HEK293T (cell line): ENCODE measurements around the gene HCK.

ENCODE experiments used
- CTCF ChIA-PET: fragments of 350-600 bp; formaldehyde crosslinking; extraction: SDS; loops from one replicate; lab custom pipeline; 2021; ENCODE audit warnings: antibody characterized with exemption, inconsistent platforms; lab: Yijun Ruan, JAX
- POLR2A ChIA-PET: fragments of 350-600 bp; formaldehyde crosslinking; extraction: SDS; loops from one replicate; lab custom pipeline; 2020; ENCODE audit warnings: antibody characterized with exemption, inconsistent platforms; lab: Yijun Ruan, JAX
- DNase-seq: peaks from one replicate; pipeline ENCODE4 v3.0.0; 2012; ENCODE audit warnings: mixed read lengths; ENCODE audit errors: extremely low spot score
- ARNT ChIP-seq: fragments of 450-650 bp; IDR thresholded peaks from 2 replicates; pipeline ENCODE4 v1.6.1; 2017; ENCODE audit warnings: mild to moderate bottlenecking
- BHLHE40 ChIP-seq: fragments of 450-650 bp; IDR thresholded peaks from 2 replicates; pipeline ENCODE4 v1.6.1; 2016; ENCODE audit warnings: mild to moderate bottlenecking, moderate library complexity, borderline replicate concordance
- CTBP1 ChIP-seq: fragments of 450-650 bp; IDR thresholded peaks from 2 replicates; pipeline ENCODE4 v1.6.1; 2016; ENCODE audit warnings: borderline replicate concordance
- ELF4 ChIP-seq: fragments of 450-650 bp; IDR thresholded peaks from 2 replicates; pipeline ENCODE4 v1.6.1; 2017; ENCODE audit warnings: antibody characterized with exemption
- FOXA1 ChIP-seq: fragments of 450-650 bp; IDR thresholded peaks from 2 replicates; pipeline ENCODE4 v1.6.1; 2016; ENCODE audit warnings: mild to moderate bottlenecking
- FOXK2 ChIP-seq: fragments of 450-650 bp; IDR thresholded peaks from 2 replicates; pipeline ENCODE4 v1.6.1; 2016; ENCODE audit warnings: mild to moderate bottlenecking
- FOXM1 ChIP-seq: fragments of 450-650 bp; IDR thresholded peaks from 2 replicates; pipeline ENCODE4 v1.6.1; 2017; ENCODE audit warnings: mild to moderate bottlenecking, borderline replicate concordance
- HDGF ChIP-seq: fragments of 450-650 bp; IDR thresholded peaks from 2 replicates; pipeline ENCODE4 v1.6.1; 2017; ENCODE audit warnings: antibody characterized with exemption, borderline replicate concordance
- L3MBTL2 ChIP-seq: fragments of 450-650 bp; conservative IDR thresholded peaks from 2 replicates; pipeline ENCODE4 v1.6.1; 2016; ENCODE audit warnings: mild to moderate bottlenecking
- LEF1 ChIP-seq: fragments of 450-650 bp; IDR thresholded peaks from 2 replicates; pipeline ENCODE4 v1.6.1; 2017; ENCODE audit warnings: mild to moderate bottlenecking, borderline replicate concordance
- NFRKB ChIP-seq: fragments of 450-650 bp; IDR thresholded peaks from 2 replicates; pipeline ENCODE4 v1.6.1; 2016; ENCODE audit warnings: mild to moderate bottlenecking, moderate library complexity
- SP1 ChIP-seq: fragments of 450-650 bp; IDR thresholded peaks from 2 replicates; pipeline ENCODE4 v1.6.1; 2017
- SUZ12 ChIP-seq: fragments of 450-650 bp; IDR thresholded peaks from 2 replicates; pipeline ENCODE4 v1.6.1; 2016; ENCODE audit warnings: mild to moderate bottlenecking
- TARDBP ChIP-seq: fragments of 450-650 bp; IDR thresholded peaks from 2 replicates; pipeline ENCODE4 v1.6.1; 2016
- ZNF384 ChIP-seq: fragments of 450-650 bp; IDR thresholded peaks from 2 replicates; pipeline ENCODE4 v1.6.1; 2016
- TF ChIP-seq, protein P1 (sequence below): fragments of 450-650 bp; IDR thresholded peaks from 2 replicates; pipeline ENCODE4 v1.6.1; 2016

Gene HCK

DNA sequence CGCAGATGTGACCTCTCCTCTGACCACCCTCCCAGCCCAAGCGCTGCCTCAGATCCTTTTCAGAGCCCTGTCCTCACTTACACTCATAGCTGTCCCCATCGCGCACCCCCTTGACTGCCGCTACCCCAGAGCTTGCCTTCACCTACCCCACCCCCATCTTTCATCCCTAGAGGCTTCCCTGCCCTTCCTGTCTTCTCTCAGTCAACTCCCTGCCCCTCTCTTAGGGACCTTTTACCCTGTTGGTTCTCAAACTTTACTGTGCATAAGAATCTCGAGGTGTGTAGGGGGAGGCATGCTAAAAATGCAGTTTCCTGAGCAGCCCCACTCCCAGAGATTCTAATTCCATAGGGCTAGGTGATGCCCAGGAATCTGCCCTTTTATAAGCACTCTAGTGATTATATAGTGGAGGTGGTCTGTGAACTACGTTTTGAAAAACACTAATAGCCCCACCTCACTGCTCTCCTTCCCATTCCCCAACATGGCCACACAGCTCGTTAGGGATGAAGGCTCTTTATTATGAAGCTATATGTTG is 58.2 kb downstream of the HCK start:
- POLR2A ChIA-PET: interaction anchor here (0.8 to 1.1 kb wide), 3 partner anchors 44 to 241 kb away, joined by 3 read pairs; no protein-coding TSS in a partner anchor
- no peak for DNase-seq
- no peak for TF ChIP-seq LEF1
- no peak for TF ChIP-seq SP1
- TF ChIP-seq TARDBP: no peak
- no peak for TF ChIP-seq FOXA1
- no peak for TF ChIP-seq CTBP1
- TF ChIP-seq L3MBTL2: no peak
- TF ChIP-seq, protein P1, sequence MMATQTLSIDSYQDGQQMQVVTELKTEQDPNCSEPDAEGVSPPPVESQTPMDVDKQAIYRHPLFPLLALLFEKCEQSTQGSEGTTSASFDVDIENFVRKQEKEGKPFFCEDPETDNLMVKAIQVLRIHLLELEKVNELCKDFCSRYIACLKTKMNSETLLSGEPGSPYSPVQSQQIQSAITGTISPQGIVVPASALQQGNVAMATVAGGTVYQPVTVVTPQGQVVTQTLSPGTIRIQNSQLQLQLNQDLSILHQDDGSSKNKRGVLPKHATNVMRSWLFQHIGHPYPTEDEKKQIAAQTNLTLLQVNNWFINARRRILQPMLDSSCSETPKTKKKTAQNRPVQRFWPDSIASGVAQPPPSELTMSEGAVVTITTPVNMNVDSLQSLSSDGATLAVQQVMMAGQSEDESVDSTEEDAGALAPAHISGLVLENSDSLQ: no peak
- no peak for TF ChIP-seq ZNF384
- no peak for TF ChIP-seq NFRKB
- TF ChIP-seq SUZ12: no peak
- TF ChIP-seq HDGF: no peak
- no peak for TF ChIP-seq FOXK2
- no peak for TF ChIP-seq BHLHE40
- TF ChIP-seq FOXM1: no peak
- no peak for TF ChIP-seq ELF4
- no peak for TF ChIP-seq ARNT
- CTCF ChIA-PET: interaction anchor here (1.5 kb wide), 1 partner anchor 18 kb away, joined by 4 read pairs; no protein-coding TSS in a partner anchor

DNA sequence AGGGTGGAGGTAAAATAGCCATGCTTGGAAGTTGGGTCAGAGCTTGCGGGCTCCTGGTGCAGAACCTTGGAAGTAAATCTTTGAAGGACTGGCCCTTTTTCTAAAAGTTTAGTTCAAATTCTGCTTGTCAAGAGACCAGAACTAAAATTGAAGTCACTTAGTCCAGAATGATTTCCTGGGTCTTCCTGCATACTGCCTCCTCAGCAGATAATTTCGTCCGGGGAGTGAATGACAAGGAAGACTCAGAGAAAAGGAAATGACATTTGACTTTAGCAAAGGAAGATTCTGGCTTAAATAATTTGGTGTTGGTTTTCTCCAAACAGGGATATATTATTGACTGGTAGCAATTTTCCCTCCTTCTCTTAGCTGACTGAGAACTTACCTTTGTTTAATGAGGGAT is 58.7 kb downstream of the HCK start:
- no peak for DNase-seq
- ChIA-PET POLR2A (no interaction called here), CTCF (interaction anchor here (1.5 kb wide), 1 partner anchor 19 kb away, joined by 4 read pairs; no protein-coding TSS in a partner anchor)
- TF ChIP-seq CTBP1 (no peak), TARDBP (no peak), LEF1 (no peak), NFRKB (no peak), BHLHE40 (no peak), FOXK2 (no peak), ELF4 (no peak), SUZ12 (no peak), ZNF384 (no peak), ARNT (no peak), FOXM1 (no peak), SP1 (no peak), HDGF (no peak)
- TF ChIP-seq, protein P1: no peak

DNA sequence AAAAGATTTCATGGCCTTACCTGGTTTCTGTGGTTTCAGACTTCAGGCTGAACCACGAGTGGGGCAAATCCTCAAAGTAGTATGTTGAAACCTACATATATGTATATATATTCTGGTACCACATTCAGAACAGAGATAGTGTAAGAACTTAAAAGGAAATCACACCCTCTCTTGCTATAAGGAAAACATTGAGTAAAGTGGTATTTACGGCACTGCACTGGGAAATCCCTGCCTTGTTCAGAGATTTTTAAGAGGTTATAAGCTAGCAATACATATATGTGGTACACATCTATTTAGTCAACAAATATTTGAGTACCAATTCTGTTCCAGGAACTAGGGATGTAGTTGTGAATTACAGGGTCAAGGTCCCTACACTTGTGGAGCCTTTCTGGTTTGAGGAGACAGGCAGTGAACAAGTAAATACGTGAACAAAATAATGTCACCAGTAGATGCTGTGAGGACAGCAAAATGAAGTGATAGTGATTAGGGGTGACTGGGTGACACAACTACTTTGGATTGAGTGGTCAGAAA is 59.2 kb downstream of the HCK start:
- POLR2A ChIA-PET: no interaction called here
- TF ChIP-seq FOXM1 (no peak), HDGF (no peak), SP1 (no peak), ZNF384 (no peak), BHLHE40 (no peak), L3MBTL2 (no peak), FOXK2 (no peak), FOXA1 (no peak), NFRKB (no peak), ARNT (no peak), CTBP1 (no peak), LEF1 (no peak), SUZ12 (no peak), TARDBP (no peak), ELF4 (no peak)
- TF ChIP-seq, protein P1: no peak
- DNase-seq: no peak
- CTCF ChIA-PET: interaction anchor here (1.5 kb wide), 1 partner anchor 19 kb away, joined by 4 read pairs; no protein-coding TSS in a partner anchor

DNA sequence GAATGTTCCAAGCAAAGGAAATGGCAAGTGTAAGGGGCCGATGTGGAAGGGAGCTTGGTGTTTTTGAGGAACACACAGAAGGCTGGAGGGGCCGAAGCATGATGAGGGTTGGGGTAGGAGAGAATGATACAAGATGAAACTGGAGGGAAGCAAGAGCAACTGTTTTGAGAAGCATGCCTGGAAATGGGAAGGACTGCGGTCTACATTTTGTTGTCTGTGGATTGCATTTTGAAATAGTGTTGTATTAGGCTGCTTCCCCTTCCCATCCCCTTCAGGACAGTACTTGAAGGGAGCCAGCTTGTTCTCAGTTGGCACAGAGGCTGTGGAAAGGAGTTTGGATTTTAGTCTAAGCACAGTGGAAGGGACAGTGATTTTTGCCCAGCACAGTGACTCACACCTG is 59.7 kb downstream of the HCK start:
- DNase-seq: no peak
- no peak for TF ChIP-seq ZNF384
- no peak for TF ChIP-seq ARNT
- no peak for TF ChIP-seq NFRKB
- no peak for TF ChIP-seq TARDBP
- no peak for TF ChIP-seq SUZ12
- TF ChIP-seq SP1: no peak
- TF ChIP-seq BHLHE40: no peak
- TF ChIP-seq L3MBTL2: no peak
- no peak for TF ChIP-seq CTBP1
- no peak for TF ChIP-seq FOXK2
- TF ChIP-seq, protein P1: no peak
- TF ChIP-seq FOXA1: no peak
- TF ChIP-seq LEF1: no peak
- no peak for TF ChIP-seq HDGF
- TF ChIP-seq ELF4: no peak
- POLR2A ChIA-PET: no interaction called here
- CTCF ChIA-PET: no interaction called here

DNA sequence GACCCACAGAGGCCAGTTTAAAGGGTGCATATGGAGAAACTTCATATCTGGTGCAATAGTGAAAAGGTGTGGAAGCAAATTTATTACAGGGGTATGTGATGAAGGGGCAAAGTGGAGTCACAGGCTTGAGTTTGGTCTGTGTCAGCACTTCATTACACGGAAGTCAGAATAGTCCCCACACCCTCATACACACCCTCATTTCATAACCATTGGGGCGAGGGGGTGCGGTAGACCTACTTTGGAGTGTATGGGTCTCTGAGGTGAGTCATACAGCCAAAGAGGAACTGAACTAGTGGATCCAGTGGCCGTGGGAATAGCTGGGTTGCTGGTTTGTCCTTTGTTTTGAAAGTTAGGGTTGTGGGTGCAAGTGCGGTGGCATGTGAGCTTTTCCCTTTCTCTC is 60.8 kb downstream of the HCK start:
- ChIA-PET CTCF (no interaction called here), POLR2A (no interaction called here)
- TF ChIP-seq BHLHE40 (no peak), FOXM1 (no peak), HDGF (no peak), SP1 (no peak), LEF1 (no peak), FOXA1 (no peak), NFRKB (no peak), CTBP1 (no peak), ELF4 (no peak), ARNT (no peak), SUZ12 (no peak), FOXK2 (no peak), TARDBP (no peak), L3MBTL2 (no peak), ZNF384 (no peak)
- TF ChIP-seq, protein P1: no peak
- DNase-seq: no peak
